22Rv1 (cell line): ENCODE results near the gene COBL.

Experiments used
- CTCF ChIP-seq: fragments of 450-650 bp; IDR thresholded peaks from 2 replicates; pipeline ENCODE4 v1.5.1; 2017; ENCODE audit warnings: mild to moderate bottlenecking
- ZFX ChIP-seq: fragments of 450-650 bp; IDR thresholded peaks from 2 replicates; pipeline ENCODE4 v1.6.1; 2017; ENCODE audit warnings: antibody characterized with exemption, borderline replicate concordance

GRCh38 chr7:51269911-51270310 is 46.7 kb downstream of the COBL start:
- no peak for TF ChIP-seq CTCF
- TF ChIP-seq ZFX = no peak
